Measurements from ENCODE around the gene POTEH.
"Not testable (repeated sequence)": the region's sequence is repeated elsewhere in the genome, so short reads cannot be mapped to it uniquely, and the experiment has no call there.

DNA sequence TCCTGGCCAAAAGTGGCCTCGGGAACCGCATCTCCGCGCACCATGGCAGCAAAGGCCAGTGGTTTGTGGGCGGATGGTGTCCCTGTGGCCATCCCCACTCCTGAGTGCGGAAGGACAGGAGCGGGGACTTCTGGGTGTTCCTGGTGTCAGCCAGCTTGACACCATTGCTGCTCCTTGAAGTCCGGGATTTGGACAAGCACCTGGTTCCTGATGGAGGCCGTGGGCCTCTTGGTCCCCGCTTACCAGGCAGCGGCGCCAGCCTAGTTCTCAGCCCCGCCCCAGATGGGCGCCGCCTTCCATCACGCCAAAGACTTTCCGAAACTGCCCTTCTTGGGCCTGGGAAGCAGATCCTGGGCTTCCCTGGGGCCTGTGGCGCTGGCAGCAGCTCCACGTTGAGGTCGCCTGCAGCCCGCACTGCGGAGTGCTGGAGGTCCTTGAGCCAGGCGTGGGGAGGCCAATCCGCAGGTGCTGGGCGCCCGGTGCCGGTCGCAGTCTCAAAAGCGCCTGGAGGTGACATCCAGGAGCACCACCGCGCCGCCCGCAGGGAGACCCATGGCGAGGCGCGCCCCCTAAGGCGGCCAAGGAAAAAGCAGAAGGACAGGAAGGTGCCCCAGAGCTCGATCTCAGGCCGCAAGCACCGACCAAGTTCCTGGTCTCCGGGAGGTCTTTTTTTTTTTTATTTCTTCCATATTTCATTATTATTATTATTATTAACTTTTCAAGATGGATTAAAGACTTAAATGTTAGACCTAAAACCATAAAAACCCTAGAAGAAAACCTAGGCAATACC lies 59.5 kb downstream of the POTEH start:
- TF ChIP-seq, protein P1, sequence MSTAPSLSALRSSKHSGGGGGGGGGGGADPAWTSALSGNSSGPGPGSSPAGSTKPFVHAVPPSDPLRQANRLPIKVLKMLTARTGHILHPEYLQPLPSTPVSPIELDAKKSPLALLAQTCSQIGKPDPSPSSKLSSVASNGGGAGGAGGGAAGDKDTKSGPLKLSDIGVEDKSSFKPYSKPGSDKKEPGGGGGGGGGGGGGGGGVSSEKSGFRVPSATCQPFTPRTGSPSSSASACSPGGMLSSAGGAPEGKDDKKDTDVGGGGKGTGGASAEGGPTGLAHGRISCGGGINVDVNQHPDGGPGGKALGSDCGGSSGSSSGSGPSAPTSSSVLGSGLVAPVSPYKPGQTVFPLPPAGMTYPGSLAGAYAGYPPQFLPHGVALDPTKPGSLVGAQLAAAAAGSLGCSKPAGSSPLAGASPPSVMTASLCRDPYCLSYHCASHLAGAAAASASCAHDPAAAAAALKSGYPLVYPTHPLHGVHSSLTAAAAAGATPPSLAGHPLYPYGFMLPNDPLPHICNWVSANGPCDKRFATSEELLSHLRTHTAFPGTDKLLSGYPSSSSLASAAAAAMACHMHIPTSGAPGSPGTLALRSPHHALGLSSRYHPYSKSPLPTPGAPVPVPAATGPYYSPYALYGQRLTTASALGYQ (CRISPR knock-in tag; IDR thresholded peaks at IDR 0.05) = not testable (repeated sequence)
- TF ChIP-seq ZNF644 (CRISPR knock-in tag; IDR thresholded peaks at IDR 0.05; ENCODE audit: low read depth) = not testable (repeated sequence)

All from HepG2 (cell line).